T-helper 17 cell (primary cell): ENCODE measurements around the gene LYZL4. TPM values are rescaled to one million over a fixed set of nuclear protein-coding genes. Genes with fewer than 3 reads are reported as not detected.

Experiments used
- ATAC-seq: fragments of 150-1000 bp; cut with Tn5 transposase; 2 replicates; pipeline ENCODE4 v1.10.0; 2021; ENCODE audit warnings: mild to moderate bottlenecking, moderate library complexity
- DNase-seq, 3 donors: peaks; one replicate each; pipeline versions ENCODE4 v3.0.0 to v3.0.0-alpha.2; 2020 to 2021
- H3K9me3 ChIP-seq: one replicate; pipeline ENCODE4 v1.7.0; 2013; ENCODE audit warnings: low read length, mild to moderate bottlenecking; ENCODE audit not compliant: control insufficient read depth, poor library complexity, severe bottlenecking
- H3K27ac Mint-ChIP-seq: one replicate; pipeline ENCODE4 v1.8.0; 2022; ENCODE audit warnings: mild to moderate bottlenecking, moderate library complexity, mixed read lengths
- H3K27me3 Mint-ChIP-seq: one replicate; pipeline ENCODE4 v1.8.0; 2022; ENCODE audit warnings: mixed read lengths
- H3K36me3 Mint-ChIP-seq: one replicate; pipeline ENCODE4 v1.8.0; 2022; ENCODE audit warnings: low read depth, mixed read lengths
- H3K4me1 Mint-ChIP-seq: one replicate; pipeline ENCODE4 v1.8.0; 2022; ENCODE audit warnings: mild to moderate bottlenecking, mixed read lengths
- H3K4me3 Mint-ChIP-seq: one replicate; pipeline ENCODE4 v1.8.0; 2022; ENCODE audit warnings: mild to moderate bottlenecking, moderate library complexity, mixed read lengths
- total RNA-seq, 4 donors: library from RNA in 2 of 4; stranded (reverse) in 2 of 4; gene quantifications; one replicate each; pipeline ENCODE4 v1.2.3 and lab custom pipeline; 2022 to 2026

The LYZL4 gene
- total RNA-seq, 2 donors from 2014 or later = not detected

DNA sequence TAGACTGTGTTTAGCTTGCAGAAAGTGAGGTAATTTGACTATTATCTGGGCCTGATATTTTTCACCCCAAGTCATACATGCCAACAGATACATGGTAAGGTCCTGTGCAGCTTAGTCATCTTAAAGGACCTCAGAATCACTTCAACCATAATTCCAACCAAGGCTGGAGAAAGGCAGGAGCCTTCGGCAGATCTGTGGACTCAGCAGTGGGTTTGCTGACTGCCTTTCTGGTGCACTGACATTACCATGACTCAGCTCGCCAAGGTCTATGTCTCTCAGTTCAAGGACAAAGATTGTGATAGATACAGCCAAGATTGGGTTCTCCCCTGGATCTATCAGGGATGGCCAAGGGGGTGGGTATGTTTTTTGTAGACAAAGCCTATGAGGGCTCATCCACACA, 32.7 kb downstream of the LYZL4 start:
- DNase-seq = no peak
- ATAC-seq = no peak
- no peak overlapping the region for H3K27ac Mint-ChIP-seq
- no peaks in the 10 kb centered on the region for H3K36me3 Mint-ChIP-seq
- H3K4me3 Mint-ChIP-seq = no peak overlapping the region
- peaks cover 24% of the 10 kb centered on the region for H3K27me3 Mint-ChIP-seq
- H3K9me3 ChIP-seq = no peaks in the 10 kb centered on the region
- H3K4me1 Mint-ChIP-seq = no peaks in the 10 kb centered on the region

DNA sequence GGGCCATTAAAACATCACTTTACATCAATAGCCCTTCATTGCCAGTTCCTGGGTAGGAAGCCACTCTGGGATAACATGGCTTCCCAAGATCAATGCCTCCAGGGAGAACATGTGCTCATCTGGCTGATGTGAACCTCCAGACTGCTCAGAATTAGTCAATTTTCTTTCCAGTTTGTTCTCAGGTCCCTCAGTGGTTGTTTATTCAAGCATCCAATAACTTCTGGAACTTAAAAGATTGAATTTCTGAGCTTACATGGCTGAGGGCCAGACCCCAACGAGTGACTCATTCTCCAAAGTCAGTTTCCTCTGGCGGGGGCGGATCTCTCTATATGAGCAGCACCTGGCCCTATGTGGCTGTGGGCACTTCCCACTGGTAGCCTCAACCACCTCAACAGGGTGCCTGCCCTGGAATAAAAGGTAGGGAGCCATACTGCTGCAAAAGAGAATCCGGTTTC, 34.0 kb downstream of the LYZL4 start:
- DNase-seq (no peak), ATAC-seq (no peak)
- Mint-ChIP-seq H3K36me3 (peaks cover 2% of the 10 kb centered on the region), H3K4me1 (no peaks in the 10 kb centered on the region), H3K27ac (no peak overlapping the region), H3K4me3 (no peak overlapping the region), H3K27me3 (peaks cover 35% of the 10 kb centered on the region)
- H3K9me3 ChIP-seq = no peaks in the 10 kb centered on the region

DNA sequence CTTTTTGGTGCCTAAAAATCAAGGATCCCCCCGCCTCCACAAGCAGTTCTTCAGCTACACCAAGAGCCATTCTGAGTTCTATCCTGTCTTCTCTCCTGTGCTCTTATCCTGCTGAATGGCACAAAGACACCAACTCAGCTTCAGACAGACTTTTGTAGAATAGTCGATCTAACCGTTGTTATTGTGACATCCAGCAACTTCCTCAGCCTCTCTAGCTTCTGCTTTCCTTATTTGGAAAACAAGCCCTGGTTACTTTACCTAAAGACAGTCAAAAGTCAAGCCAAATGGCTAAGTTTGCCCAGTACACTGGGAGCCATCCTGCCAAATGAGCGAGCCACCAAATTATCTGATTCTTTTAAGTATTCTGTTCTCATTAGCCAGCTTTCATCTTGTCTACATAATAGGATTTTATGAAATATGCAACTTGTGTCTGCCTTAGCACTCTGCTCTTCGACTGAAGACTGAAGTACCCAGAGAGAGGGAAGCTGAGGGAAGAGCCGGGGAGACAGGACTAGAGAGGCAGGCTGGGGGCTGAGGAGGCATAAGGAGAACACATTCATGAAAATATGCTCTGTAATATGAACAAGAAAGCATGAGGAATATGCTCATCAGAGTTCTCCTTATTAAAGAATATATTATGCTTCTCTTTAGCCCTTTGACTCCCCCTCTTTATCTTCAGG, 35.1 kb downstream of the LYZL4 start:
- Mint-ChIP-seq H3K27ac (no peak overlapping the region), H3K4me3 (no peak overlapping the region), H3K4me1 (no peaks in the 10 kb centered on the region), H3K27me3 (peaks cover 29% of the 10 kb centered on the region), H3K36me3 (peaks cover 2% of the 10 kb centered on the region)
- DNase-seq = no peak
- ATAC-seq = no peak
- H3K9me3 ChIP-seq = no peaks in the 10 kb centered on the region

DNA sequence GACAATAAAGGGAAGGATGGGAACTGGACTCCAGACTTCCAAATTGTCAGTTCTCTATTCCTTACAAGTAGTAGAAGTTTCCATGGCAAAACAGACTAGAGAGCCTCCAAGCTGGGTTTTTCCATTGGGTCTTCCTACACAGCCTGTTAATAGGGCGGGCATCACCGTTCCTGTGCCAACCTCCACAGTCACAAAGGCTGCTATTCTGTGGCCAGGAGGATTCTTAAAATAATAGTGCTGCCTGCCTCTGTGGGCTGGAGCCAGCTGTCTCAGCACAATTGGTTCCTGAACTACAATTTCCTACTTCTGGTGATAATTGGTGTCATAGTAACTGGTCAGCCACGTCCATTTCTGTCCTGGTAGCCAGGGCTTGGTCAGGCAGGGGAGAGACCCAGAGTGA, 38.6 kb downstream of the LYZL4 start:
- Mint-ChIP-seq H3K4me1 (no peaks in the 10 kb centered on the region), H3K4me3 (no peak overlapping the region), H3K27me3 (peaks cover 29% of the 10 kb centered on the region), H3K27ac (no peak overlapping the region), H3K36me3 (peaks cover 2% of the 10 kb centered on the region)
- ATAC-seq = no peak
- H3K9me3 ChIP-seq = no peaks in the 10 kb centered on the region
- no peak for DNase-seq

GRCh38 chr3:42369832-42370231, 40.6 kb downstream of the LYZL4 start:
- Mint-ChIP-seq H3K27ac (no peak overlapping the region), H3K36me3 (peaks cover 2% of the 10 kb centered on the region), H3K4me3 (no peak overlapping the region), H3K27me3 (peaks cover 18% of the 10 kb centered on the region), H3K4me1 (no peaks in the 10 kb centered on the region)
- DNase-seq (no peak), ATAC-seq (no peak)
- no peaks in the 10 kb centered on the region for H3K9me3 ChIP-seq

DNA sequence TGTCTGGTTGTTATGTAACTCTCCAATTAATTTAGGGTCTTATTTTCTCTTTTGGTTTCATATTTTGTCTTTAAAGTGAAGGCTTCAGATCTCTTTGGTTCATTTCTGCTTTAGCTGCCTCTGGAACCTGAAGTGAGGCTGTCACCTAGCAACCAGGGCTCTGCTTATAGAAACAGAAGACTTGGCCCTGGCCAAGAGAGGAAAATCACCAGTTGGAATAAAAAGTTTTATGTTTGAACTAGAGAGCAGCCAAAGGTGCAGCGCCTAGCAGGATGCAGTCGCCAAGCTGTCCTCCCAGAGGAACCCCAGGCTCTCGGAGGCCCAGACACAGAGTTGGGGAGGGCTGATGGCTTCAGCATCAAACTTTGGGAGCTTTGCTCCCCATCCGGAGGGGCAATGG, 41.1 kb downstream of the LYZL4 start:
- DNase-seq = no peak
- no peak overlapping the region for H3K4me3 Mint-ChIP-seq

DNA sequence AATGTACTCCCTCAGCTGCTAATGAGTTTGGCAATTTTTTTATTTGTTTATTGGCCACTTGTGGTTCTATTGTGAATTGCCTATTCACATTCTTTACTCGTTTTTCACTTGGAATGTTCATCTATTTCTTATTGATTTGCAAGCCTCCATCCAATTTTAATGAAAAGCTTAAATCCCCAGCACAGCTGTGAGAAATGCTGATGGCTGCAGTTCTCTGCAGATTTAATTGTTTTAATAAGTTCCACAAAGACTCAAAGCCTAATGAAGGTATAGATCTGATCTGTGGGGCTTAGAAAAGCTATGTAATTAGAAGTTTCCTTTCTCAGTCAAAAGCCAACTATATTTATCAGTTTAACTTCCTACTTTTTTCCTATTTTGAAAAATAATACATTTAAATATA, 41.5 kb downstream of the LYZL4 start:
- H3K4me1 Mint-ChIP-seq = no peaks in the 10 kb centered on the region

More for the DNA sequence above, 41.1 kb downstream of the LYZL4 start:
- H3K27me3 Mint-ChIP-seq = peaks cover 16% of the 10 kb centered on the region
- ATAC-seq = no peak
- H3K4me1 Mint-ChIP-seq = no peaks in the 10 kb centered on the region
- peaks cover 2% of the 10 kb centered on the region for H3K36me3 Mint-ChIP-seq
- no peaks in the 10 kb centered on the region for H3K9me3 ChIP-seq
- no peak overlapping the region for H3K27ac Mint-ChIP-seq

GRCh38 chr3:42367903-42368302, 42.5 kb downstream of the LYZL4 start:
- Mint-ChIP-seq H3K36me3 (peaks cover 2% of the 10 kb centered on the region), H3K27me3 (peaks cover 14% of the 10 kb centered on the region), H3K4me1 (no peaks in the 10 kb centered on the region), H3K4me3 (no peak overlapping the region), H3K27ac (no peak overlapping the region)
- ATAC-seq = no peak
- H3K9me3 ChIP-seq = no peaks in the 10 kb centered on the region
- DNase-seq = no peak

More for the DNA sequence above, 41.5 kb downstream of the LYZL4 start:
- no peak overlapping the region for H3K4me3 Mint-ChIP-seq
- ATAC-seq (no peak), DNase-seq (no peak)
- peaks cover 16% of the 10 kb centered on the region for H3K27me3 Mint-ChIP-seq
- H3K9me3 ChIP-seq = no peaks in the 10 kb centered on the region
- H3K27ac Mint-ChIP-seq = no peak overlapping the region
- peaks cover 2% of the 10 kb centered on the region for H3K36me3 Mint-ChIP-seq

- no peaks in the 10 kb centered on the region for H3K36me3 Mint-ChIP-seq
- H3K27ac Mint-ChIP-seq = no peak overlapping the region
- no peaks in the 10 kb centered on the region for H3K9me3 ChIP-seq
- no peaks in the 10 kb centered on the region for H3K4me1 Mint-ChIP-seq
- H3K27me3 Mint-ChIP-seq = peaks cover under 1% of the 10 kb centered on the region
- ATAC-seq (no peak), DNase-seq (no peak)
- no peak overlapping the region for H3K4me3 Mint-ChIP-seq
Measured at GRCh38 chr3:42366550-42366949, 43.9 kb downstream of the LYZL4 start.

DNA sequence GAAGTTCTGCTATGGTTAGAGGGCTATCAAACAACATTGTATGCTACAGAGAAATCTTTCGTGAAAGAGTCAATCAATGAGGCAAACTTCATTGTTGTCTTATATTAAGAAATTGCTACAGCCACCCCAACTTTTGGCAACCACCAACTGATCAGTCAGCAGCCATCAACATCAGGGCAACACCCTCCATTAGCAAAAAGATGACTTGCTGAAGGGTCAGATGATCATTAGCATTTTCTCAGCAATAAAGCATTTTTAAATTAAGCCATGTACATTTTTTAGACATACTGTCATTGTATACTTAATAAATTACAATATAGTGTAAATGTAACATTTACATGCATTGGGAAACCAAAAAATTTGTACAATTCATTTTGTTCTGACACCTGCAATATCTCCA, 53.1 kb downstream of the LYZL4 start:
- H3K4me1 Mint-ChIP-seq = no peaks in the 10 kb centered on the region
- H3K4me3 Mint-ChIP-seq = no peak overlapping the region
- no peak for DNase-seq
- H3K9me3 ChIP-seq = no peaks in the 10 kb centered on the region
- H3K27ac Mint-ChIP-seq = no peak overlapping the region
- H3K27me3 Mint-ChIP-seq = peaks cover 9% of the 10 kb centered on the region
- ATAC-seq = no peak
- H3K36me3 Mint-ChIP-seq = peaks cover 3% of the 10 kb centered on the region

DNA sequence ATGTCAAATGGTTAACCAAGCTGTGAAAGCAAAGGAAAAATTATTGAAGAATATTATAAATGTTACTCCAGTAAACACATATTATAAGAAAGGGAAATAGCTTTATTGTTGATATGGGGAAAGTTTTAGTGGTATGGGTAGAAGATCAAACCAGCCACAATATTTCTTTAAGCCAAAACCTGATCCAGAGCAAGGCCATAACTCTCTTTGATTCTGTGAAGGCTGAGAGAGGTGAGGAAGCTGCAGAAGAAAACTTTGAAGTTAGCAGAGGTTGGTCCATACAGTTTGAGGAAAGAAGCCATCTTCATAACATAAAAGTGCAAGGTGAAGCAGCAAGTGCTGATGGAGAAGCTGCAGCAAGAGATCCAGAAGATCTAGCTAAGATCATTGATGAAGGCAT, 54.8 kb downstream of the LYZL4 start:
- Mint-ChIP-seq H3K36me3 (no peaks in the 10 kb centered on the region), H3K27me3 (peaks cover 8% of the 10 kb centered on the region), H3K4me3 (no peak overlapping the region), H3K4me1 (no peaks in the 10 kb centered on the region), H3K27ac (no peak overlapping the region)
- DNase-seq (no peak), ATAC-seq (no peak)
- no peaks in the 10 kb centered on the region for H3K9me3 ChIP-seq

DNA sequence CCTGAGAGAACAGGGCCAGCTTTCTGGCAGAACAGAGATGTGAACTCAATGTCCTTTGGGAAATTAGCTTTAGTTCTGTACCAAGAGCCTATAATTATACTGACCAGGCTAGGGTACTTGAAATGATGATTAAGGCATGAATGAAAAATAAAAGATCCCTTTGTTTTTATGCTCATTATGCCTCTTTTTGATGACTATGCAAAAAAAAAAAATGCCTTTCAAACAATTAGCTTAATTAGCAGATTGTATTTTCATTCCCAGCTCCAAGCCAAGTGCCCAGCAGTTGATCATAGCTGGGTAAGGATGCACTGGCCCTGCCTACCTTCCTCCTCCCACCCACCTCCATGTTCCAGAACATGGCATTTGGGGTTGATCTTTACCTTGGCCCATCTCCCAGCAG, 56.8 kb downstream of the LYZL4 start:
- Mint-ChIP-seq H3K4me3 (no peak overlapping the region), H3K27me3 (peaks cover 8% of the 10 kb centered on the region), H3K27ac (no peak overlapping the region), H3K4me1 (no peaks in the 10 kb centered on the region), H3K36me3 (no peaks in the 10 kb centered on the region)
- DNase-seq = no peak
- H3K9me3 ChIP-seq = no peaks in the 10 kb centered on the region
- no peak for ATAC-seq

GRCh38 chr3:42351207-42351606, 59.2 kb downstream of the LYZL4 start:
- Mint-ChIP-seq H3K36me3 (no peaks in the 10 kb centered on the region), H3K27ac (no peak overlapping the region), H3K27me3 (peaks cover 13% of the 10 kb centered on the region), H3K4me3 (no peak overlapping the region), H3K4me1 (no peaks in the 10 kb centered on the region)
- DNase-seq = no peak
- ATAC-seq = no peak
- H3K9me3 ChIP-seq = no peaks in the 10 kb centered on the region
